Natural killer cell (primary cell): ENCODE measurements around the gene JMJD1C. TPM values are rescaled to one million over a fixed set of nuclear protein-coding genes. Genes with fewer than 3 reads are reported as not detected.

ENCODE experiments used
- ATAC-seq, 3 donors: fragments of 150-1000 bp in 2 of 3; fragments of 200-7000 bp in 1 of 3; cut with Tn5 transposase; 1 replicate in 1 of 3; 2 replicates in 2 of 3; pipeline ENCODE4 v1.10.0; 2021; ENCODE audit warnings: mild to moderate bottlenecking in 2 of 3, moderate library complexity in 2 of 3
- DNase-seq, 2 donors: peaks; one replicate each; pipeline versions ENCODE4 v3.0.0 to v3.0.0-alpha.2; 2013 to 2021; ENCODE audit warnings: mixed read lengths in 1 of 2
- H3K27ac ChIP-seq: one replicate; pipeline ENCODE4 v1.5.1; 2013; ENCODE audit warnings: mild to moderate bottlenecking, low read length
- H3K27me3 ChIP-seq: one replicate; pipeline ENCODE4 v1.6.1; 2013; ENCODE audit warnings: low read length; ENCODE audit not compliant: control insufficient read depth, insufficient read depth
- H3K36me3 ChIP-seq: one replicate; pipeline ENCODE4 v1.6.1; 2013; ENCODE audit warnings: low read length; ENCODE audit not compliant: control insufficient read depth, insufficient read depth
- H3K4me1 ChIP-seq: one replicate; pipeline ENCODE4 v1.6.1; 2013; ENCODE audit warnings: low read length; ENCODE audit not compliant: control insufficient read depth, insufficient read depth
- H3K4me3 ChIP-seq: one replicate; pipeline ENCODE4 v1.5.1; 2013; ENCODE audit warnings: low read length
- H3K9me3 ChIP-seq: one replicate; pipeline ENCODE4 v1.6.1; 2013; ENCODE audit warnings: low read length; ENCODE audit not compliant: control insufficient read depth, insufficient read depth
- H3K27ac Mint-ChIP-seq, 2 donors: one replicate each; pipeline ENCODE4 v1.8.0; 2022; ENCODE audit warnings: mild to moderate bottlenecking in 2 of 2, mixed read lengths in 2 of 2, moderate library complexity in 1 of 2
- H3K27me3 Mint-ChIP-seq, 2 donors: one replicate each; pipeline ENCODE4 v1.8.0; 2022; ENCODE audit warnings: low read depth in 2 of 2, mixed read lengths in 2 of 2
- H3K36me3 Mint-ChIP-seq: one replicate; pipeline ENCODE4 v1.8.0; 2022; ENCODE audit warnings: mixed read lengths
- H3K4me1 Mint-ChIP-seq, 2 donors: one replicate each; pipeline ENCODE4 v1.8.0; 2022; ENCODE audit warnings: mixed read lengths in 2 of 2
- H3K4me3 Mint-ChIP-seq: one replicate; pipeline ENCODE4 v1.8.0; 2022; ENCODE audit warnings: mild to moderate bottlenecking, moderate library complexity, mixed read lengths
- H3K9me3 Mint-ChIP-seq, 2 donors: one replicate each; pipeline ENCODE4 v1.8.0; 2022; ENCODE audit warnings: mixed read lengths in 2 of 2
- WGBS: methylation state at CpG from one replicate; pipeline ENCODE4 v1.1.7; 2013; ENCODE audit warnings: missing lambda C conversion rate; ENCODE audit not compliant: insufficient coverage; 5-methylcytosine and 5-hydroxymethylcytosine counted together
- intact Hi-C: fragments of 100-400 bp; cut with micrococcal nuclease; formaldehyde crosslinking; loops from one replicate; pipeline ENCODE4 v1.14.2; 2022
- total RNA-seq, 4 donors: library from RNA; stranded (reverse); fragments of 120-200 nt in 1 of 4; gene quantifications; one replicate each; pipeline versions ENCODE4 v1.2.3 to v1.2.4, GENCODE V29; 2013 to 2022
- TF ChIP-seq, protein P1 (sequence below): fragments of 200-600 bp; IDR thresholded peaks from one replicate; pipeline ENCODE4 v1.8.0; 2022; ENCODE audit warnings: antibody characterized with exemption

The JMJD1C gene
- total RNA-seq, 3 donors from 2014 or later (not counting 1 experiment from before 2014, with no cell fraction given), result 125 to 208 (median 156) TPM

GRCh38 chr10:63365976-63366765, 99.6 kb downstream of the JMJD1C start:
- no peak overlapping the region for H3K4me3 ChIP-seq
- no peaks in the 10 kb centered on the region for H3K36me3 ChIP-seq
- H3K4me3 Mint-ChIP-seq, result no peak overlapping the region
- H3K27me3 ChIP-seq, result no peaks in the 10 kb centered on the region
- no peaks in the 10 kb centered on the region for H3K4me1 Mint-ChIP-seq
- H3K27me3 Mint-ChIP-seq, result no peaks in the 10 kb centered on the region
- no peak for ATAC-seq
- no peaks in the 10 kb centered on the region for H3K9me3 ChIP-seq
- no peak overlapping the region for H3K27ac ChIP-seq
- no peak overlapping the region for H3K27ac Mint-ChIP-seq
- no peak for DNase-seq
- TF ChIP-seq, protein P1, sequence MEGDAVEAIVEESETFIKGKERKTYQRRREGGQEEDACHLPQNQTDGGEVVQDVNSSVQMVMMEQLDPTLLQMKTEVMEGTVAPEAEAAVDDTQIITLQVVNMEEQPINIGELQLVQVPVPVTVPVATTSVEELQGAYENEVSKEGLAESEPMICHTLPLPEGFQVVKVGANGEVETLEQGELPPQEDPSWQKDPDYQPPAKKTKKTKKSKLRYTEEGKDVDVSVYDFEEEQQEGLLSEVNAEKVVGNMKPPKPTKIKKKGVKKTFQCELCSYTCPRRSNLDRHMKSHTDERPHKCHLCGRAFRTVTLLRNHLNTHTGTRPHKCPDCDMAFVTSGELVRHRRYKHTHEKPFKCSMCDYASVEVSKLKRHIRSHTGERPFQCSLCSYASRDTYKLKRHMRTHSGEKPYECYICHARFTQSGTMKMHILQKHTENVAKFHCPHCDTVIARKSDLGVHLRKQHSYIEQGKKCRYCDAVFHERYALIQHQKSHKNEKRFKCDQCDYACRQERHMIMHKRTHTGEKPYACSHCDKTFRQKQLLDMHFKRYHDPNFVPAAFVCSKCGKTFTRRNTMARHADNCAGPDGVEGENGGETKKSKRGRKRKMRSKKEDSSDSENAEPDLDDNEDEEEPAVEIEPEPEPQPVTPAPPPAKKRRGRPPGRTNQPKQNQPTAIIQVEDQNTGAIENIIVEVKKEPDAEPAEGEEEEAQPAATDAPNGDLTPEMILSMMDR, result no peak
- H3K36me3 Mint-ChIP-seq, result no peaks in the 10 kb centered on the region
- H3K9me3 Mint-ChIP-seq, result no peaks in the 10 kb centered on the region
- WGBS, result 98% methylated on average over 2 of the region's 2 CpGs
- intact Hi-C loops, result no loop called here
- no peaks in the 10 kb centered on the region for H3K4me1 ChIP-seq

- Histone ChIP-seq H3K27ac (no peak overlapping the region), H3K27me3 (no peaks in the 10 kb centered on the region), H3K4me3 (no peak overlapping the region), H3K9me3 (no peaks in the 10 kb centered on the region), H3K36me3 (no peaks in the 10 kb centered on the region), H3K4me1 (no peaks in the 10 kb centered on the region)
- no peak for DNase-seq
- Mint-ChIP-seq H3K27me3 (no peaks in the 10 kb centered on the region), H3K36me3 (no peaks in the 10 kb centered on the region), H3K27ac (no peak overlapping the region), H3K4me1 (no peaks in the 10 kb centered on the region), H3K4me3 (no peak overlapping the region), H3K9me3 (no peaks in the 10 kb centered on the region)
- WGBS, result 98% methylated on average over 2 of the region's 2 CpGs
- ATAC-seq, result no peak
- intact Hi-C loops, result no loop called here
- TF ChIP-seq, protein P1, result no peak
Measured at GRCh38 chr10:63364918-63365317, 100.9 kb downstream of the JMJD1C start.

DNA sequence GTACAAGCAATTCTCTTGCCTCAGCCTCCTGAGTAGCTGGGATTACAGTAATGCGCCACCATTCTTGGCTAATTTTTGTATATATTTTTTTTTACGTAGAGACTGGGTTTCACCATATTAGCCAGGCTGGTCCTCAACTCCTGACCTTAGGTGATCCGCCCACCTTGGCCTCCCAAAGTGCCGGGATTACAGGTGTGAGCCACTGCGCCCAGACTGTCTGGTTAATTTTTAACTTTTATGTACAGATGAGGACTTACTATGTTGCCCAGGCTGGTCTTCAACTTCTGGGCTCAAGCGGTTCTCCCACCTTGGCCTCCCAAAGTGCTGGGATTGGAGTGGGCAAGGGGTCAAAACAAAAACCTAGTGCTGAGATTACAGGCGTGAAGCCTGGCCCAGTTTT, 101.8 kb downstream of the JMJD1C start:
- no peaks in the 10 kb centered on the region for H3K36me3 Mint-ChIP-seq
- intact Hi-C loops, result no loop called here
- no peak overlapping the region for H3K27ac Mint-ChIP-seq

More for the DNA sequence above, 101.8 kb downstream of the JMJD1C start:
- WGBS, result 97% methylated on average over 7 of the region's 7 CpGs
- Histone ChIP-seq H3K4me1 (no peaks in the 10 kb centered on the region), H3K9me3 (no peaks in the 10 kb centered on the region), H3K27me3 (no peaks in the 10 kb centered on the region), H3K36me3 (no peaks in the 10 kb centered on the region), H3K27ac (no peak overlapping the region), H3K4me3 (no peak overlapping the region)
- no peaks in the 10 kb centered on the region for H3K9me3 Mint-ChIP-seq
- no peaks in the 10 kb centered on the region for H3K27me3 Mint-ChIP-seq
- no peak overlapping the region for H3K4me3 Mint-ChIP-seq
- TF ChIP-seq, protein P1, result no peak
- H3K4me1 Mint-ChIP-seq, result no peaks in the 10 kb centered on the region
- DNase-seq (no peak), ATAC-seq (no peak)
